HUDEP-2 (cell line): ENCODE measurements around the gene SAXO2.
"Not testable (repeated sequence)": the region's sequence is repeated elsewhere in the genome, so short reads cannot be mapped to it uniquely, and the experiment has no call there.

ENCODE experiments used
- DNase-seq, 76 experiments: peaks; one replicate each; lab custom pipeline; 2025; ENCODE audit not compliant: unreplicated experiment in 76 of 76; lab: John Stamatoyannopoulos, UW

The SAXO2 gene

DNA sequence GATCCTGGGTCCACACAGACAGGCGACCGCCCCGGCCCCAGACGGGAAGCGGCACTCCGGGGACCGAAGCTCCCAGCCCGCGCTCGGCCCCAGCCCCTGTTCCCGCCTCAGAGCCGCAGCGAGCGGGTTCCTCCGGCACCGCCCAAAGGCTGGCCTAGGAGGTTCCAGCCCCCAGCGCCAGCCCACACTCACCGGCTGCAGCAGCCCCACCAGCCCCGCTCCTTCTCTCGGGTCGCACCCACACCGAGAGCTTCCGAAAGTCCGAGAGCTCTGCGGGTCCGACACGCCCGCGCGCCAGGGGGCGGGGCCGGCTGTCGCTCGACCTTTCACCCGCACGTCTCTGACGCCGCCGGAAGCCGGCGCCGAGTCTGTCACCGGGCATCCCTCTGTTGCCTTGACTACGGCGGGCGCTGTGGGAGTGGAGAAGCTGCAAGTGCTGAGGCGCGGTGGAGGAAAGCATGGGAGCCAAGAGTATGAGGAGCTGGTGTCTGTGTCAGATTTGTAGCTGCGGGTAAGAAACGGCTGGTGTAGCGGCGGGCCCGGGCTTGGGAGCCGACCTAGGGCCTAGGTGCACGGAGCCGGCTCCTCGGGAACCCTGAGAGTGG, at the start of gene SAXO2, which contains the start of gene EFL1:
TSS of gene SAXO2 (plus strand) at position 397 of the 605 bp plus-strand sequence. CDS start at position 459, 62 bp downstream.
TSS of gene EFL1 (minus strand) at position 313 of the 605 bp plus-strand sequence. CDS start 956 bp downstream, outside the sequence.
- DNase-seq = peak; percentile 18 to 95 (median 88)

DNA sequence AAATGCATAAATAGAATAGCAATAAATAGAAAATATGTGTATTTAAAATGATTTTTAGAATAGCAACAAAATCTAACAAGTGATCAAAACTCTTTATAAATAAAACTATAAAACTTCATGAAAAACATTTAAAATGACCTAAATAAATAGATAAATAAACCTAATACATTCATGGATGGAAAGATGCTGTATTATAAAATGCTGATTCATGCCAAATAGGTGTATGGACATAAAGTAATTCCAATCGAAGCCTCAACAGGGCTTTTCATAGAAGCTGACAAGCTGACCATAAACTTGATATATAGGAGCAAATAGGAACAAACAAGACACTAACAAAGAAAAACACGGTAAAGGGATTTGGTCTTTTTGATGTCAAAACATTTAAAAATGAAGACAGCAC, 46.5 kb upstream of the SAXO2 start:
- DNase-seq = not testable (repeated sequence)

DNA sequence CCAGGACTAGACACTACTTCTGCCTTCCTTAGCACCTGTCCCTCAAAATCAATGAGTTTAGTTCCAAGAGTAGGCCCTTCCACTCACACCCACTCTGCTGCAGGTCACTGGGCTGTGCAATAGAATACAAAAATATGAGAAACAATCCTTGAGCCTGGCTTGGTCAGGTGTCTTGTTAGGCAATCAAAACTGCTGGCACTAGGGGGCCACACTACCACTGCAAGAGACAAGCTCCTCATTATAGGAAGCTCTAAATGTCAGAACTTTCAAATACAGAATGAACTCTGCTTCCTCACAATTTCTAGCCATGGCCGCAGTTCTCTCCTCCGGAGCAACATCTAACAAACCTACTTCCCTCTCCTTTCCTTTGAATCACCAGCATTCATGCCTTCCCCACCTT, 41.1 kb upstream of the SAXO2 start:
- DNase-seq = peak in 31 of 76 experiments; percentile 1 to 37 (median 19)

GRCh38 chr15:82228750-82229149, 33.9 kb upstream of the SAXO2 start:
- DNase-seq = no peak

- DNase-seq = no peak
Measured at GRCh38 chr15:82231233-82231632, 31.4 kb upstream of the SAXO2 start.

- DNase-seq = peak in 6 of 76 experiments; percentile 7 to 42 (median 10)
Measured at GRCh38 chr15:82231842-82232241, 30.8 kb upstream of the SAXO2 start.

DNA sequence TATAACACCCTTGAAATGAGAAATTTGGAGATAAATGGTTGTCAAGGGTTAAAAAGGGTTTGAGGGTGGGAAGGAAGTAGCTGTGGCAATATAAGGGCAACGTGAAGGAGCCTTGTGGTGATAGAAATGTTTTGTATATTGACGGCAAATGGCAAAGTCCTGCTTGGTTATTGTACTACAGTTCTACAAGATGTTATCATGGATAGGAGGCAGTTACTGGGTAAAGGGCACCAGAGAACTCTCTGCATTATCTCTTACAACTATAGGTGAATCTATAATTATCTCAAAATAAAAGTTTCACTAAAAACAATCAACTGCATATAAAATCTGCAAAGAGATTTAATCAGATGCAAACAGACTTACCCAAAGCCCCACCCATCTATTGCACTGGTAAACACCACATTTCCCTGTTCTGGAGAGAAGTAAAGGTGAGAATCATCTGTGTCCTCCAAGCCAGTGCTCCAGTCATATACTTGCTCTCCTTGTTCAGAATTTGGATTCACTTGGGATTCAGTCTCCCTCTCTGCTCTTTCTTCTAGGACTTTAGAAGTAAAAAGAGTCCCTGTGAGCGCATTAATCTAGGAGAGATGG, 24.6 kb upstream of the SAXO2 start:
- DNase-seq = not testable (repeated sequence)

GRCh38 chr15:82239685-82240391, 22.8 kb upstream of the SAXO2 start:
- DNase-seq = no peak

GRCh38 chr15:82241836-82242499, 20.6 kb upstream of the SAXO2 start:
- not testable (repeated sequence) for DNase-seq

DNA sequence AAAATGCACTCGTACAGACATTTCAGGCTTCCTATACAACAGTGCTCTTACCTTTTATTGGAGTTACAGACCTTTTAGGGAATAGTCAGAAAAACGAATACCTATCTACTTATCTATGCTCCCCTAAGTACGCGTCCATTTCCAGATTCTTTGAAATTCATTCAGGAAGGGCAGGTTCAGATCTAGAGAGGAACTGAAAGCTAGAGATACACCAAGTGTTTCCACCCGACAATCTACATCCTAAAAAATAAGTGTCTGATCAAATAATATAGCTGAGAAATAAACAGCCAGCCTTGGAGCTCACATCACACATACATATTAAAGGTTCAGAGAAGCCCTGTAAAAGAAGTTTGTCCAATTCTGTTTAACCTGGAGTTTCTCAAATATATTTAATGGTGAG, 19.0 kb upstream of the SAXO2 start:
- not testable (repeated sequence) for DNase-seq

GRCh38 chr15:82245956-82246355, 16.7 kb upstream of the SAXO2 start:
- DNase-seq = peak in 1 of 76 experiments; percentile 16

DNA sequence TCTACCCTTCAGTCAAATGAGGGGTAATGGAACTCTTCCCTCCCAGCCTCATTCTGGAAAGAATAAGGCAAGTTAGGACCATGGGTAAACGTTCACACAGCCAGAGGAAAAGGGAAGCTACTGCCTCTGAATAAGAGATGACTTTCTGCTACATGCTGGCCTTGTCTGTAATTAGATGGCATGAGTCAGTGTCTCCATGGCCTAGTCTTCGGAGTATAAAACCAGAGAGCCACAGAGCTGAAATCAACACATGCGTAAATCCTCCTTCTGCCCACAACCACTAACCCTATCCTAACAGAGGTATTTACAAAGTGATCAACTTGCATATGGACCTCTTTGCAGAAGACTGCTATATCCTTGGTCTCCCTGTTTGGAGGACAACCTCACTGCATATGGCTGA, 14.4 kb upstream of the SAXO2 start:
- not testable (repeated sequence) for DNase-seq

DNA sequence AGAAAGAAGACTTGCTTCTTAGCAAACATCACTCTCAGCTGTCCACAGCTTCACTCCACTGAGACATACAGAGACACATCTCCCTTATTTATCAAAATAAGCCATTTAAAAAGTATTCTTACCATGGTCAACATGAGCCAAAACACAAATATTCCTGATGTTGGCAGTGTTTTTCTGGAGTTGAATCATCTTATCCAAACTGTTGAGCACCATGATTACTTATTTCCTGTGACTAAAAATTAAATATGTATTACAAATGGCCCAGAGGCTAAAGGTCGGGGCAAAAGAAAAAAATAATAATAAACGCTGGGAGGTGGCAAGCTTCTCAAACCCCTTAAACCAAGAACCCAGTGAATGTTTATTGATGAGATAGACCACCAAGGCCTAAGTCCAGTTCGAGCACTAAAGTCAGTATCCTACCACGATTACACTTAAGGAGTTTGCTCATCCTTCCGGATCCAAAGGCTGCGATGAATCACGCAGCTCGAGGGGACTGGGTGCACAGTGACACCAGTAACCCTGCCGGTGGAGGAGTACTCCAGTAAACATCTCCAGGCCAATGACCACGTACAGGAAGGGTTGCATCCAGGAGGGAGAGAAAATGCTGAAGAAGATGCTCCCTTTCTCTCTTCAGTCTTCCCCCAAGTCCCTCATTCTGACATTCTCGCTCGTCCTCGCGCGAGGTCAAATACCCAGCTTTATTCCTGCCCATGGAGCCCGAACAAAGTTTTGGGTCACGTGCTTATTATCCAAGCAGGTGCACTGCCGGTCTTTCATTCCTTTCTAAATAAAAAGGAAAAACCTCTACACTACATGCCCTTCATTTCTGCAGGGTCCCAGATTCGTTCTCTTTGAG, 824 bp upstream of the SAXO2 start:
- DNase-seq = peak in 38 of 76 experiments; percentile 4 to 50 (median 28)

- DNase-seq = no peak
Measured at GRCh38 chr15:82263350-82263749, 732 bp downstream of the SAXO2 start.

DNA sequence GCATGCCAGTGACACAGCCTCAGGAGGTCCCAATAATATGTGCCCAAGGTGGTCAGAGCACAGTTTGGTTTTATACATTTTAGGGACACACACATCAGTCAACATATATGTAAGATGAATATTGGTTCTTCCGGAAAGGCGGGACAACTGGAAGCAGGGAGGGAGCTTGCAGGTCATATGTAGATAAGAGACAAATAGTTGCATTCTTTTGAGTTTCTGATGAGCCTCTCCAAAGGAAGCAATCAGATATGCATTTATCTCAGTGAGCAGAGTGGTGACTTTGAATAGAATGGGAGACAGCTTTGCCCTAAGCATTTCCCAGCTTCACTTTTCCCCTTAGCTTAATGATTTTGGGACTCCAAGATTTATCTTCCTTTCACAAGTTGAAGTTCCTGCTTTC, 4.5 kb downstream of the SAXO2 start:
- peak in 35 of 76 experiments; percentile 1 to 63 (median 19) for DNase-seq

DNA sequence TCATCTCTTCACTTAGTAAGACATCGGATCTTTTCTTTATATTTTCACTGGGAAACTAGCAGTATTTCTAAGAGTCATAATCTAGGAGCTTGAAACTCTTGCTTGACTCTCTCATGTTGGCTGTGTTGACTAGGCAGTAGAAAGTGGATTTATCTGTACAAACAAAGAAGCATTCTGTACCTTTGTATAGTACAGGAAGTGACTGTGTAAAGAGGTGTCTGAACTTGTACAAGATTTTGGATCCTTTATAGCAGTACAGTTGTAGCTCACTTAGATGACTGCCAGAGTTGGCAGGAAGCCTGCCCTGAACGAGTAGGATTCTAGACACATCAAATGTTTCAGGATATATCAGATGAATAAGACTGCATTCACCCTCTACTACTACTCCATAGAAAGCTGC, 5.8 kb downstream of the SAXO2 start:
- DNase-seq = not testable (repeated sequence)

- DNase-seq = peak in 8 of 76 experiments; percentile 4 to 39 (median 11)
Measured at GRCh38 chr15:82272154-82272553, 9.5 kb downstream of the SAXO2 start.

GRCh38 chr15:82275410-82275809, 12.8 kb downstream of the SAXO2 start:
- no peak for DNase-seq

- DNase-seq = not testable (repeated sequence)
Measured at GRCh38 chr15:82281276-82281675, 18.7 kb downstream of the SAXO2 start.

DNA sequence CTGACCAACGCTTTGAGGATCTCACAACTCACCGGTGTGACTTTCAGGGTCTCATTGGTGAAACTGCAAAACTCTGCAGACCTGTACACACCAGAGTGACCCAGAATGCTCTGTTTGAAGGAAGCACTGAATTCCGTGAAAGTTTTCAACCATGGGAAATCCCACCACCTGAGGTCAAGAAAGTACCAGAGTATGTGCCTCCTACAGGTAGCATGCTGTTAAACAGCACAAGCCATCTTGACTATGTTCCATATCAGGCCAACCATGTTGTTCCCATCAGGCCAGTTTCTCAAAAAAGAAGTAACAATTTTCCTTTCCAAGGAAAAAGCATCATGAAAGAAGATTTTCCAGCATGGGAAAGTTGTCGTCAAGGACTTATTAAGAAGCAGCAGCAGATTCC, 19.8 kb downstream of the SAXO2 start:
- not testable (repeated sequence) for DNase-seq
